ENCODE data around the gene GP5.

Gene GP5

DNA sequence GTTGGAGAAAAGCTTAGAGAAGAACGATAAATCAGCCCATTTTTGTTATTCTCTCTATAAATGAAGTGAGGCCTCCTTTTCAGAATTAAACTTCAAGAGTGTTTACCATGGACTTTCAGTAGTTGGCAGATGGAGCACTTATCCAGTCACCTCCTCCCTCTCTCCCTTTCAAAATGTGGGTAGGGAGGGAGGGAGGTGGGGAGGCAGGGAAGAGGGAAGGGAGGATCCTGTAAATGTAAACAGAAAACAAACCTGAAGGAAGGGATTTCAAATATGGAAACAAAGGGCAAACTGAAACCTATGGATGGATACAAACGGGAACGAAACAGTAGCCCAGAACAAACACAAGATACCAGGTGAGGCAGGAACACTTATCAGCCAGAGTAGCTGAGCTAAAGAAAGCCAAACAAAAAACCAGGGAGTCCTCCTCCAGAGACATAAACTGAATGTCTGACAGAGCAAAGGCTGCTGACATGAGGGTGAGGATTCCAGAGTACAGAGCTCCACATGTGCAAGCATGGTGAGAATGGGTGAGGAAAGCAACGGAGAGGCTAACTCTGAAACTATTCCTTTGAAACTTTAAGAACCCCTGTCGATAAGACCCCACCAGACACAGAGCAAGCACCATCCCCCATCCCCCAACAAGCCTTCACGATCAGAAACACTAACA, 41.0 kb upstream of the GP5 start:
- no peak for DNase-seq (ENCODE audit: low read depth)
- TF ChIP-seq, protein P1, sequence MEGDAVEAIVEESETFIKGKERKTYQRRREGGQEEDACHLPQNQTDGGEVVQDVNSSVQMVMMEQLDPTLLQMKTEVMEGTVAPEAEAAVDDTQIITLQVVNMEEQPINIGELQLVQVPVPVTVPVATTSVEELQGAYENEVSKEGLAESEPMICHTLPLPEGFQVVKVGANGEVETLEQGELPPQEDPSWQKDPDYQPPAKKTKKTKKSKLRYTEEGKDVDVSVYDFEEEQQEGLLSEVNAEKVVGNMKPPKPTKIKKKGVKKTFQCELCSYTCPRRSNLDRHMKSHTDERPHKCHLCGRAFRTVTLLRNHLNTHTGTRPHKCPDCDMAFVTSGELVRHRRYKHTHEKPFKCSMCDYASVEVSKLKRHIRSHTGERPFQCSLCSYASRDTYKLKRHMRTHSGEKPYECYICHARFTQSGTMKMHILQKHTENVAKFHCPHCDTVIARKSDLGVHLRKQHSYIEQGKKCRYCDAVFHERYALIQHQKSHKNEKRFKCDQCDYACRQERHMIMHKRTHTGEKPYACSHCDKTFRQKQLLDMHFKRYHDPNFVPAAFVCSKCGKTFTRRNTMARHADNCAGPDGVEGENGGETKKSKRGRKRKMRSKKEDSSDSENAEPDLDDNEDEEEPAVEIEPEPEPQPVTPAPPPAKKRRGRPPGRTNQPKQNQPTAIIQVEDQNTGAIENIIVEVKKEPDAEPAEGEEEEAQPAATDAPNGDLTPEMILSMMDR (conservative IDR thresholded peaks at IDR 0.05; ENCODE audit: low read depth, low read length) = no peak
- no peak overlapping the region for H3K4me3 ChIP-seq (ENCODE audit: low read depth, low read length)

DNA sequence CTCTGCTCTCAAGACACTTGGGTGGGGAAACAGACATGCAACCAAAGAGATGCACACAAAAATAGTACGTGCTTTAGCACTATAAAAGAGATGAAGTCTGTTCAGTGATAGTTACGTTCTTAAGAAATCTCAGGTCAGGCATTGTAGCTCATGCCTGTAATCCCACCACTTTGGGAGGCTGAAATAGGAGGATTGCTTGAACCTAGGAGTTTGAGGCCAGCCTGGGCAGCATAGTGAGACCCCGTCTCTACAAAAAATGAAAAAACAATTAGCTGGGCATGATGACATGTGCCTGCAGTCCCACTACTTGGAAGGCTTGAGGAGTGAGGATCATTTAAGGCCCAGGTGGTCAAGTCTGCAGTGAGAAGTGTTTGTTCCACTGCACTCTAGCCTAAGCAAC, 35.4 kb upstream of the GP5 start:
- TF ChIP-seq, protein P1 (conservative IDR thresholded peaks at IDR 0.05; ENCODE audit: low read depth, low read length) = no peak
- DNase-seq (ENCODE audit: low read depth) = no peak
- H3K4me3 ChIP-seq (ENCODE audit: low read depth, low read length) = no peak overlapping the region

DNA sequence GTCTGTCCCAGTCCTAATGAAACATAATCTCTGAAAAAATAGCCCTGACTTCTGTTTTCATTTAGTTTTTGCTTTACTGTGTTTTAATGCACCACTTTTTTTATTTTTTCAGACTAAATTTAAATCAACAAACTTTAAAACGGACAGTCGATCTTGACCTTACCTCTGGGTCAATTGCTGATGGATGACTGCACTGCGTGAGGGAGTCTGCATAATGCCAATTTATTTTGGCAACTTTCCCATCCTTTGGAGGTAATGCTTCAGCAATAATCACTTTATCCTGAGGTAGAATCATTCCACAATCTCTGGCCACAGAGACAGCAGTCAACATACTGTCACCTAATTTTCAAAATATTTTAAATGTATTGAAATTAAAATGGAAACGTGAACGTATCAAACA, 32.5 kb upstream of the GP5 start:
- TF ChIP-seq, protein P1 (conservative IDR thresholded peaks at IDR 0.05; ENCODE audit: low read depth, low read length) = no peak
- DNase-seq (ENCODE audit: low read depth) = no peak
- H3K4me3 ChIP-seq (ENCODE audit: low read depth, low read length) = no peak overlapping the region

DNA sequence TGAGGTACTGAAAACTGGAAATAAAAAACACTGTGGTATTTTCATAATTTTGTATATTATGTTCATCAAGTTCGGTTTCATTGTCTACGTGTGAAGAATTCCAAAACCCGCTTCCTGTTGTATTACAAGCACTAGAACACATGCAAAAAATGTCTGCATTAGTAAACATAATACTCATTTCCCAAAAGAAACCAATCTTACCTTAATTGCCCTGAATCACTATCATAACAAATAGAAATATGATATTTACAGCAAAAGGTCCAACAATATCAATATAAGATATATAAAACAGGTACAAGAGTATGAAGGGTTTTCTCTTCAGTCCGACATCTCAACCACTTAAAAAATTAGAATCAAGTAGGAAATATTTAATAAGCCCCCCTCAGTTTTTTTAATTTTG, 26.3 kb upstream of the GP5 start:
- no peak for DNase-seq (ENCODE audit: low read depth)
- TF ChIP-seq, protein P1 (conservative IDR thresholded peaks at IDR 0.05; ENCODE audit: low read depth, low read length) = no peak
- no peak overlapping the region for H3K4me3 ChIP-seq (ENCODE audit: low read depth, low read length)

DNA sequence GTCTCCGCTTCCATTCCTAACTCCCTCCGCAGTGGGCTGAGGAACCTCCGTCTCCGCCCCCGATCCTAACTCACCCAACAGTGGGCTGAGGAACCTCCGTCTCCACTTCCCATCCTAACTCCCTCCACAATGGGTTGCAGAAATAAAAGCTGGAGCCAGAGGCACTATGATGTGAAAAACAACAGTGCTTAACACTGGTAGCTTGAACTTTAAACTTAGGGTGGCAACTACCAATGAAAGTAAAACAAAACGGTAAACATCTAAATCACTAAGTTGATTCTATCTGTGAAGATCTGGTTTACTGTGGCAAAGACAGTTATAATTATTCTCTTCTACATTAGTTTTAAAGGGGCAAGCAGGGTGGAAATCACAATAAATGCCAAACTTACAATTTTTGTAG, 25.9 kb upstream of the GP5 start:
- DNase-seq (ENCODE audit: low read depth) = no peak
- no peak overlapping the region for H3K4me3 ChIP-seq (ENCODE audit: low read depth, low read length)
- TF ChIP-seq, protein P1 (conservative IDR thresholded peaks at IDR 0.05; ENCODE audit: low read depth, low read length) = no peak

DNA sequence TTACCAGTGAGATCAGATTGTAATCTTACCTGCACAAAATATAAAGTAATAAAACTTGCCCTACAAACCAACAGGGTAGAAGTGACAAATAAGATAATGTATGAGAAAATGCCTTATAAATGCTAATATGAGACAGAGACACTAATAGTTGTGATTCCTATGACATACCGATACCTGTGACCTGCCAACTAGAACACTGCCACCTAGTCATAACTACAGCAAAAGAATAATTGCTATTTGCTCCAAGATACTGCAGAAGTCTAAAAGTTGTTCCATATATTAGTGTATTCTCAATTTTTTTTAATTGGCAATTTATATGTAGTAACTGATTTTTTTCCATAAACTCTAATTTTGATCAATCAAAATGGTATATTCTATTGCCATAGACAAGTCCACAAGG, 25.3 kb upstream of the GP5 start:
- H3K4me3 ChIP-seq (ENCODE audit: low read depth, low read length) = no peak overlapping the region
- no peak for DNase-seq (ENCODE audit: low read depth)
- TF ChIP-seq, protein P1 (conservative IDR thresholded peaks at IDR 0.05; ENCODE audit: low read depth, low read length) = no peak

DNA sequence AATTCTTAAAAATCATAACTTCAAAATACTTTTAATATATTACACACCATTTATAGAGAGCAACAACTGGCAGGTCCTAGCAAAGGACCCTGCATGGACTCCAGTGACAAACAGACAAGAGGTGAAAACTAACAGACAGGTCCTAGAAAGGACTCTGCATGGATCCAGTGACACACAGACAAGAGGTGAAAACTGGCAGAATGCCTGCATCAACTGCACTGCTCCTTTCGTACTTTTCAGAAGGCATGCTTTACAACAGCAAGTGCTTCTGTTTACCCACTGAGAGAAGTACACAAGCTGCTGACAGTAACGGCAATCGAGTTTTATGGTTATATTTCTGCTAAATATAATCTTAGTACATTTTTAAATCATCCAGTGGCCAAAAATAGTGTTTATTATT, 24.3 kb upstream of the GP5 start:
- H3K4me3 ChIP-seq (ENCODE audit: low read depth, low read length) = no peak overlapping the region
- TF ChIP-seq, protein P1 (conservative IDR thresholded peaks at IDR 0.05; ENCODE audit: low read depth, low read length) = no peak
- DNase-seq (ENCODE audit: low read depth) = peak; percentile 31
